Limb (tissue), 2 donors: ENCODE results near the gene ZNF133.

Experiments used
- DNase-seq, 2 donors: peaks; one replicate each; pipeline ENCODE4 v3.0.0-alpha.2; 2016; ENCODE audit errors: extremely low spot score in 2 of 2

The ZNF133 gene

DNA sequence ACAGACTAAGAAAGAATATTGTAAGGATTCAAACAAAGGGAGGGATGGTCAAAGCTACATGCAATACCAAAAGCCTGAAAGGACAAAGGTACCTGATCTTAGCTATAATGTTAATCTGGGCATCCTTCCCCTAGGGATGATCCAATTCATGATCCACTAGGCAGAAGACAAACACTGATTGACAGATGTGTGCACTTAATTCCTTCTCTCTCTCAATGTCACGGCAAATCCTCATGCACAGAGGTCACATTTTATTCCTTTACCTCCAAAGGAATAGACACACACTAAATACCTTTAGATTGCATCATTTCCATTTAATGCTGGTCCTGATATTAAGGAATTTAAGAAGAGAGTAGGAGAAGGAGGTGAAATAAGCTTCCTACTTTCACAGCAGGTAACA is 73.4 kb downstream of the ZNF133 start:
- no peak for DNase-seq

GRCh38 chr20:18362916-18363315 is 74.6 kb downstream of the ZNF133 start:
- DNase-seq: no peak

GRCh38 chr20:18363708-18364107 is 75.4 kb downstream of the ZNF133 start:
- no peak for DNase-seq

- no peak for DNase-seq
These were observed 76.4 kb downstream of the ZNF133 start for GRCh38 chr20:18364768-18365167.
